GM23338 (cell line): ENCODE results near the gene TPSAB1. TPM values are rescaled to one million over a fixed set of nuclear protein-coding genes. Genes with fewer than 3 reads are reported as not detected.
"Not testable (repeated sequence)": the region's sequence is repeated elsewhere in the genome, so short reads cannot be mapped to it uniquely, and the experiment has no call there.

Experiments
- ATAC-seq: fragments of 200-7000 bp; cut with Tn5 transposase; 3 replicates; pipeline ENCODE4 v1.9.1; 2020
- DNase-seq: peaks from one replicate; pipeline ENCODE4 v3.0.0-alpha.2; 2015; ENCODE audit warnings: low spot score
- H2AFZ ChIP-seq: fragments of 200-600 bp; sonication (generic); 2 replicates; pipeline ENCODE4 v1.8.0; 2016; ENCODE audit warnings: antibody characterized with exemption, mild to moderate bottlenecking, moderate library complexity
- H3F3A ChIP-seq: fragments of 200-600 bp; sonication (generic); replicated peaks from 2 replicates; pipeline ENCODE4 v1.8.0; 2017; ENCODE audit warnings: antibody characterized with exemption, mixed run types, low read depth
- H3K27ac ChIP-seq: fragments of 200-600 bp; sonication (generic); 2 replicates; pipeline ENCODE4 v1.6.1; 2016; ENCODE audit warnings: low read depth
- H3K27me3 ChIP-seq: fragments of 200-600 bp; sonication (generic); 2 replicates; pipeline ENCODE4 v1.8.0; 2016; ENCODE audit warnings: mild to moderate bottlenecking, mixed run types, moderate library complexity; ENCODE audit not compliant: insufficient read depth
- H3K36me3 ChIP-seq: fragments of 200-600 bp; sonication (generic); 2 replicates; pipeline ENCODE4 v1.8.0; 2016; ENCODE audit warnings: mild to moderate bottlenecking; ENCODE audit not compliant: insufficient read depth
- H3K4me1 ChIP-seq: fragments of 200-600 bp; sonication (generic); 2 replicates; pipeline ENCODE4 v1.8.0; 2016; ENCODE audit warnings: mild to moderate bottlenecking, moderate library complexity; ENCODE audit not compliant: insufficient read depth
- H3K4me2 ChIP-seq: fragments of 200-600 bp; sonication (generic); 2 replicates; pipeline ENCODE4 v1.7.1; 2017; ENCODE audit warnings: mixed run types
- H3K4me3 ChIP-seq: fragments of 200-600 bp; sonication (generic); 2 replicates; pipeline ENCODE4 v1.6.1; 2016; ENCODE audit warnings: mixed run types
- H3K79me2 ChIP-seq: fragments of 200-600 bp; sonication (generic); replicated peaks from 2 replicates; pipeline ENCODE4 v1.8.0; 2017; ENCODE audit warnings: mild to moderate bottlenecking; ENCODE audit not compliant: insufficient read depth
- H3K9me2 ChIP-seq: fragments of 200-600 bp; sonication (generic); 2 replicates; pipeline ENCODE4 v1.8.0; 2017; ENCODE audit not compliant: insufficient read depth
- H4K20me1 ChIP-seq: fragments of 200-600 bp; sonication (generic); replicated peaks from 2 replicates; pipeline ENCODE4 v1.8.0; 2017; ENCODE audit warnings: mild to moderate bottlenecking; ENCODE audit not compliant: insufficient read depth
- H3K27ac Mint-ChIP-seq: 2 replicates; pipeline ENCODE4 v1.8.0; 2020; ENCODE audit warnings: inconsistent platforms, mild to moderate bottlenecking, moderate library complexity, mixed read lengths
- H3K27me3 Mint-ChIP-seq: 3 replicates; pipeline ENCODE4 v1.8.0; 2022; ENCODE audit warnings: low read depth, mild to moderate bottlenecking, moderate library complexity, mixed read lengths, inconsistent platforms; ENCODE audit not compliant: insufficient read depth, poor library complexity
- H3K36me3 Mint-ChIP-seq: 3 replicates; pipeline ENCODE4 v1.8.0; 2021; ENCODE audit warnings: low read depth, mild to moderate bottlenecking, inconsistent platforms, moderate library complexity, mixed read lengths
- H3K4me1 Mint-ChIP-seq: 3 replicates; pipeline ENCODE4 v1.8.0; 2020; ENCODE audit warnings: mild to moderate bottlenecking, inconsistent platforms, mixed read lengths
- H3K4me3 Mint-ChIP-seq: 3 replicates; pipeline ENCODE4 v1.8.0; 2021; ENCODE audit warnings: moderate library complexity, mild to moderate bottlenecking, inconsistent platforms, mixed read lengths
- H3K9me3 Mint-ChIP-seq: 3 replicates; pipeline ENCODE4 v1.8.0; 2020; ENCODE audit warnings: moderate library complexity, mild to moderate bottlenecking, inconsistent platforms, mixed read lengths
- CREB1 ChIP-seq: fragments of 250-450 bp; sonication (Bioruptor Pico); IDR thresholded peaks from 2 replicates; pipeline ENCODE4 v1.5.0; 2020; ENCODE audit warnings: low read depth, mild to moderate bottlenecking, moderate library complexity
- EZH2 ChIP-seq: fragments of 200-600 bp; sonication (generic); IDR thresholded peaks from one replicate; pipeline ENCODE4 v1.8.0; 2017; ENCODE audit warnings: antibody characterized with exemption, mild to moderate bottlenecking, low read depth; ENCODE audit not compliant: unreplicated experiment
- EZH2phosphoT487 ChIP-seq: fragments of 200-600 bp; sonication (generic); IDR thresholded peaks from one replicate; pipeline ENCODE4 v1.8.1; 2018; ENCODE audit warnings: antibody characterized with exemption; ENCODE audit not compliant: unreplicated experiment
- JUNB ChIP-seq: IDR thresholded peaks from one replicate; pipeline ENCODE4 v1.6.1; 2016; ENCODE audit warnings: antibody characterized with exemption; ENCODE audit not compliant: unreplicated experiment
- POLR2AphosphoS5 ChIP-seq: IDR thresholded peaks from 2 replicates; pipeline ENCODE4 v1.6.1; 2016; ENCODE audit warnings: antibody characterized with exemption, low read depth
- ZNF114 ChIP-seq: fragments of 250-450 bp; sonication (Bioruptor Pico); IDR thresholded peaks from 2 replicates; pipeline ENCODE4 v1.5.0; 2020; ENCODE audit warnings: mild to moderate bottlenecking, moderate library complexity
- ZNF331 ChIP-seq: fragments of 250-450 bp; sonication (Bioruptor Pico); IDR thresholded peaks from 2 replicates; pipeline ENCODE4 v1.5.0; 2020; ENCODE audit warnings: low read depth, mild to moderate bottlenecking, moderate library complexity
- polyA plus RNA-seq: library from polyadenylated mRNA; unstranded; fragments of >200 nt; fragmentation: Nextera tagmentation; extraction: Ambion mirVana; gene quantifications from 2 replicates; pipeline ENCODE4 v1.2.1, GENCODE V29; 2016
- total RNA-seq: library from RNA; depleted of rRNA; stranded (reverse); fragments of >200 nt; shearing (Covaris generic); gene quantifications from 2 replicates; pipeline ENCODE4 v1.2.3, GENCODE V29; 2014
- TF ChIP-seq, protein P1 (sequence below): fragments of 250-450 bp; sonication (Bioruptor Pico); IDR thresholded peaks from 2 replicates; pipeline ENCODE4 v1.5.0; 2020; ENCODE audit warnings: mild to moderate bottlenecking, moderate library complexity
- TF ChIP-seq, protein P2 (sequence below): IDR thresholded peaks from 2 replicates; pipeline ENCODE4 v1.6.1; 2016; ENCODE audit warnings: antibody characterized with exemption

Gene TPSAB1
- total and polyA plus RNA-seq, 2 experiments from 2014 or later = not detected

DNA sequence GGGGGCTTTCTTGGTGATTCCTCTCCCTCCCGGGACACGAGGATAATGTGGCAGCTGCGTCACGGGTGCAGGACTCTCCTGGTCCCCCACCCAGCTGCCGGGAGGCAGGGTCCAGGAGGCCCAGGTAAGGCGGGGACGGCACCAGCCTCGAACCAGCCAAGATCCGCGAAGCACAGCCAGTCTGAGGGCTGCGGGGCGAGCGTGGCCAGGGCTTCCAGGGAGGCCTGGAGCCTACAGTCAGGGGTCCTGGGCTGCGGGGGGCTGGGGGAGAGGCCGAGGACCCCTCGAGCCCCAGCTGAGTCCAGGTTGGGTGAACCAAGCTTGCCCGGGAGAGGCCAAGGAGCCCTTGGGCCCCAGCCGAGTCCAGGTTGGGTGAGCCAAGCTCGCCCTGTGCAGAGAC is 25.3 kb downstream of the TPSAB1 start:
- Histone ChIP-seq H4K20me1 (0 out of 2 replicates have a peak, but pooled peaks cover 2% of the 10 kb centered on the region), H3K4me3 (no peak overlapping the region), H3K27me3 (no peaks in the 10 kb centered on the region), H3K4me2 (no peak overlapping the region), H3K9me2 (no peaks in the 10 kb centered on the region), H3K79me2 (no peaks in the 10 kb centered on the region), H3K36me3 (no peaks in the 10 kb centered on the region), H2AFZ (no peak overlapping the region), H3F3A (no peaks in the 10 kb centered on the region), H3K4me1 (no peaks in the 10 kb centered on the region), H3K27ac (no peak overlapping the region)
- H3K27me3 Mint-ChIP-seq = peaks cover 21% of the 10 kb centered on the region
- TF ChIP-seq CREB1 (CRISPR knock-in tag) (no peak), EZH2phosphoT487 (no peak), ZNF331 (CRISPR knock-in tag) (no peak), EZH2 (no peak), ZNF114 (CRISPR knock-in tag) (no peak), JUNB (no peak), POLR2AphosphoS5 (no peak)
- TF ChIP-seq, protein P1, sequence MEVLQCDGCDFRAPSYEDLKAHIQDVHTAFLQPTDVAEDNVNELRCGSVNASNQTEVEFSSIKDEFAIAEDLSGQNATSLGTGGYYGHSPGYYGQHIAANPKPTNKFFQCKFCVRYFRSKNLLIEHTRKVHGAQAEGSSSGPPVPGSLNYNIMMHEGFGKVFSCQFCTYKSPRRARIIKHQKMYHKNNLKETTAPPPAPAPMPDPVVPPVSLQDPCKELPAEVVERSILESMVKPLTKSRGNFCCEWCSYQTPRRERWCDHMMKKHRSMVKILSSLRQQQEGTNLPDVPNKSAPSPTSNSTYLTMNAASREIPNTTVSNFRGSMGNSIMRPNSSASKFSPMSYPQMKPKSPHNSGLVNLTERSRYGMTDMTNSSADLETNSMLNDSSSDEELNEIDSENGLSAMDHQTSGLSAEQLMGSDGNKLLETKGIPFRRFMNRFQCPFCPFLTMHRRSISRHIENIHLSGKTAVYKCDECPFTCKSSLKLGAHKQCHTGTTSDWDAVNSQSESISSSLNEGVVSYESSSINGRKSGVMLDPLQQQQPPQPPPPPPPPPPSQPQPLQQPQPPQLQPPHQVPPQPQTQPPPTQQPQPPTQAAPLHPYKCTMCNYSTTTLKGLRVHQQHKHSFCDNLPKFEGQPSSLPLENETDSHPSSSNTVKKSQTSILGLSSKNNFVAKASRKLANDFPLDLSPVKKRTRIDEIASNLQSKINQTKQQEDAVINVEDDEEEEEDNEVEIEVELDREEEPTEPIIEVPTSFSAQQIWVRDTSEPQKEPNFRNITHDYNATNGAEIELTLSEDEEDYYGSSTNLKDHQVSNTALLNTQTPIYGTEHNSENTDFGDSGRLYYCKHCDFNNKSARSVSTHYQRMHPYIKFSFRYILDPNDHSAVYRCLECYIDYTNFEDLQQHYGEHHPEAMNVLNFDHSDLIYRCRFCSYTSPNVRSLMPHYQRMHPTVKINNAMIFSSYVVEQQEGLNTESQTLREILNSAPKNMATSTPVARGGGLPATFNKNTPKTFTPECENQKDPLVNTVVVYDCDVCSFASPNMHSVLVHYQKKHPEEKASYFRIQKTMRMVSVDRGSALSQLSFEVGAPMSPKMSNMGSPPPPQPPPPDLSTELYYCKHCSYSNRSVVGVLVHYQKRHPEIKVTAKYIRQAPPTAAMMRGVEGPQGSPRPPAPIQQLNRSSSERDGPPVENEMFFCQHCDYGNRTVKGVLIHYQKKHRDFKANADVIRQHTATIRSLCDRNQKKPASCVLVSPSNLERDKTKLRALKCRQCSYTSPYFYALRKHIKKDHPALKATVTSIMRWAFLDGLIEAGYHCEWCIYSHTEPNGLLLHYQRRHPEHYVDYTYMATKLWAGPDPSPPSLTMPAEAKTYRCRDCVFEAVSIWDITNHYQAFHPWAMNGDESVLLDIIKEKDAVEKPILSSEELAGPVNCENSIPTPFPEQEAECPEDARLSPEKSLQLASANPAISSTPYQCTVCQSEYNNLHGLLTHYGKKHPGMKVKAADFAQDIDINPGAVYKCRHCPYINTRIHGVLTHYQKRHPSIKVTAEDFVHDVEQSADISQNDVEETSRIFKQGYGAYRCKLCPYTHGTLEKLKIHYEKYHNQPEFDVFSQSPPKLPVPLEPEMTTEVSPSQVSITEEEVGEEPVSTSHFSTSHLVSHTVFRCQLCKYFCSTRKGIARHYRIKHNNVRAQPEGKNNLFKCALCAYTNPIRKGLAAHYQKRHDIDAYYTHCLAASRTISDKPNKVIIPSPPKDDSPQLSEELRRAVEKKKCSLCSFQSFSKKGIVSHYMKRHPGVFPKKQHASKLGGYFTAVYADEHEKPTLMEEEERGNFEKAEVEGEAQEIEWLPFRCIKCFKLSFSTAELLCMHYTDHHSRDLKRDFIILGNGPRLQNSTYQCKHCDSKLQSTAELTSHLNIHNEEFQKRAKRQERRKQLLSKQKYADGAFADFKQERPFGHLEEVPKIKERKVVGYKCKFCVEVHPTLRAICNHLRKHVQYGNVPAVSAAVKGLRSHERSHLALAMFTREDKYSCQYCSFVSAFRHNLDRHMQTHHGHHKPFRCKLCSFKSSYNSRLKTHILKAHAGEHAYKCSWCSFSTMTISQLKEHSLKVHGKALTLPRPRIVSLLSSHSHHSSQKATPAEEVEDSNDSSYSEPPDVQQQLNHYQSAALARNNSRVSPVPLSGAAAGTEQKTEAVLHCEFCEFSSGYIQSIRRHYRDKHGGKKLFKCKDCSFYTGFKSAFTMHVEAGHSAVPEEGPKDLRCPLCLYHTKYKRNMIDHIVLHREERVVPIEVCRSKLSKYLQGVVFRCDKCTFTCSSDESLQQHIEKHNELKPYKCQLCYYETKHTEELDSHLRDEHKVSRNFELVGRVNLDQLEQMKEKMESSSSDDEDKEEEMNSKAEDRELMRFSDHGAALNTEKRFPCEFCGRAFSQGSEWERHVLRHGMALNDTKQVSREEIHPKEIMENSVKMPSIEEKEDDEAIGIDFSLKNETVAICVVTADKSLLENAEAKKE (CRISPR knock-in tag) = no peak
- TF ChIP-seq, protein P2, sequence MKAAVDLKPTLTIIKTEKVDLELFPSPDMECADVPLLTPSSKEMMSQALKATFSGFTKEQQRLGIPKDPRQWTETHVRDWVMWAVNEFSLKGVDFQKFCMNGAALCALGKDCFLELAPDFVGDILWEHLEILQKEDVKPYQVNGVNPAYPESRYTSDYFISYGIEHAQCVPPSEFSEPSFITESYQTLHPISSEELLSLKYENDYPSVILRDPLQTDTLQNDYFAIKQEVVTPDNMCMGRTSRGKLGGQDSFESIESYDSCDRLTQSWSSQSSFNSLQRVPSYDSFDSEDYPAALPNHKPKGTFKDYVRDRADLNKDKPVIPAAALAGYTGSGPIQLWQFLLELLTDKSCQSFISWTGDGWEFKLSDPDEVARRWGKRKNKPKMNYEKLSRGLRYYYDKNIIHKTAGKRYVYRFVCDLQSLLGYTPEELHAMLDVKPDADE = no peak
- ATAC-seq = no peak
- H3K27ac Mint-ChIP-seq = no peak overlapping the region
- no peaks in the 10 kb centered on the region for H3K36me3 Mint-ChIP-seq
- H3K4me1 Mint-ChIP-seq = peaks cover 3% of the 10 kb centered on the region; the same call in 1 of the 3 replicates
- H3K4me3 Mint-ChIP-seq = no peak overlapping the region
- peaks cover 15% of the 10 kb centered on the region for H3K9me3 Mint-ChIP-seq
- DNase-seq = no peak

DNA sequence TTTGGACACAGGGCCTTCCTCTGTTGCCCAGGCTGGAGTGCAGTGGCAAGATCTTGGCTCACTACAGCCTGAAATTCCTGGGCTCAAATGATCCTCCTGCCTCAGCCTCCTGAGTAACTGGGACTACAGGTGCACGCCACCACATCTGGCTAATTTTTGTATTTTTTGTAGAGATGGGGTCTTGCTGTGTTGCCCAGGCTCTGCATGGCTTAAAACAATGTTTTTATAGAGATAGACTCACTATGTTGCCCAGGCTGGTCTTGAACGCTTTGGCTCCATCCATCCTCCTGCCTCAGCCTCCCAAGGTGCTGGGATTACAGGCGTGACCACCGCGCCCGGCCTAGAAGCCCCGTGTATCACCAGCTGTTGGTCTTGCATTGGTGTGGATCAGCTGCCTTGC is 28.9 kb downstream of the TPSAB1 start:
- H2AFZ ChIP-seq, H3K4me2 ChIP-seq, H3K36me3 Mint-ChIP-seq, H3F3A ChIP-seq, ATAC-seq, H3K27ac Mint-ChIP-seq, H3K36me3 ChIP-seq, H3K9me2 ChIP-seq, H3K4me1 ChIP-seq, DNase-seq, H3K4me1 Mint-ChIP-seq, H3K79me2 ChIP-seq, H3K27me3 ChIP-seq, H3K27ac ChIP-seq, H4K20me1 ChIP-seq: not testable (repeated sequence)
- H3K4me3 Mint-ChIP-seq = peak overlapping the region; percentile 62; the same call in 2 of the 3 replicates
- 0 out of 2 replicates have a peak overlapping the region, but pooled peaks have one; percentile 36 for H3K4me3 ChIP-seq
- peaks cover 12% of the 10 kb centered on the region for H3K9me3 Mint-ChIP-seq
- peaks cover 16% of the 10 kb centered on the region for H3K27me3 Mint-ChIP-seq
